RKO (cell line): ENCODE measurements around the gene SGTA.
"Not testable (repeated sequence)": the region's sequence is repeated elsewhere in the genome, so short reads cannot be mapped to it uniquely, and the experiment has no call there.

Source experiments
- DNase-seq: peaks from one replicate; pipeline ENCODE4 v3.0.0-alpha.2; 2016; ENCODE audit warnings: low spot score

SGTA gene

GRCh38 chr19:2724148-2724557, 58.9 kb downstream of the SGTA start:
- no peak for DNase-seq

- DNase-seq = no peak
Observed at GRCh38 chr19:2723747-2724146, 59.3 kb downstream of the SGTA start.

DNA sequence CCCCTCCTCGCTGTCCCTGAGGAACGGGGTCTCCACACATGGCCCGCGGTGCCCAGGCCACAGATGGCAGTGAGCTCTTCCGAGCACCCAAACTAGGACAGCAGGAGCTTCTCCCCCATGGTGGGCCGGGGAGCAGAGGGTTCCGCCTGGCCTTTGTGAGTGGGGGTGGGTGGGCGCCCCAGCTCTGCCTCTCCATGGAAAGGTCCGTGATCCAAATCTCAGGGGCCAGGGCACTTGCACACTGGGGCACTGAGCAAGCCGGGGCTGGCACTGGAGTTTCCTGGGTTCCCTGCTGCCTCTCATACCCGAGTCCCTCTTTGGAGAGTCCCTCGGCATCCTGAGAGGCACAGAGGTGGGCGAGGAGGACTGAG, 59.7 kb downstream of the SGTA start:
- no peak for DNase-seq

DNA sequence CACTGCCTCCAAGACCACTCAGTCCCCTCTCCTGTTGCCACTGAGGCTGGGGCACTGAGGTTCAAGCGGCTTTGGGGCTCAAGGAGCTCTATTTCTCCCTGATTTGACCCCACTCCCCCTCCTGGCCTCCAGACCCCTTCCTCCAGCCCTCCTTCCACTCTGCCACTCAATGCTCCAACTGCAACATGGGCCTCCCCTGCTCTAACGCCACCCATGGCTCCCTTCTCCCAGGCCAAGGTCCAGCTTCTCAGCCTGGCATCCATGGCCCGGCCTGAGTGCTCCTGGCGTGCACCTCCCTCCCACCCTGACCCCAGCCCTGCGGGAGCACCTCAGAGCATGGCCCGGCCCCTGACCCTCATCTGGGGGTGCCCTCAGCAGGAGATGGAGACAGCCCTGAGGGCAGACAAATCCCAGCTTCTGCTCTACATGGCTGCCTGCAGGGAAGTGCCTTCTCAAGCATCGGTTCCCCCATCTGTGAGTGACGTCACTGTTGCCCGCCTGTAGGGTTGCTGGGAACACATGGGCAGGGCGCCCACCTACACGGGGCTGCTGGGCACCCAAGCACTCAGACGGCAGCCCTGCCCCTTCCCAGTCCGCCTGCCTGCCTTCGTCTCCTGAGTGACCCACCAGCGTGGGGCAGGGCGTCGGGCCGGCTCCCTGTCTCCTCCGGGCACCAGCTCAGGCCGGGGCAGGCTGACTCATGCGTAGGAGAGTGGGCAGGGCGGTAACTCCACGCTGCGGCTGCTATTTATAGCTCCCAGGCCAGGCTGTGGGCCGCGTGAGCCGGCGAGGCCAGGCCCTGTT, 60.3 kb downstream of the SGTA start:
- DNase-seq = peak; percentile 64

DNA sequence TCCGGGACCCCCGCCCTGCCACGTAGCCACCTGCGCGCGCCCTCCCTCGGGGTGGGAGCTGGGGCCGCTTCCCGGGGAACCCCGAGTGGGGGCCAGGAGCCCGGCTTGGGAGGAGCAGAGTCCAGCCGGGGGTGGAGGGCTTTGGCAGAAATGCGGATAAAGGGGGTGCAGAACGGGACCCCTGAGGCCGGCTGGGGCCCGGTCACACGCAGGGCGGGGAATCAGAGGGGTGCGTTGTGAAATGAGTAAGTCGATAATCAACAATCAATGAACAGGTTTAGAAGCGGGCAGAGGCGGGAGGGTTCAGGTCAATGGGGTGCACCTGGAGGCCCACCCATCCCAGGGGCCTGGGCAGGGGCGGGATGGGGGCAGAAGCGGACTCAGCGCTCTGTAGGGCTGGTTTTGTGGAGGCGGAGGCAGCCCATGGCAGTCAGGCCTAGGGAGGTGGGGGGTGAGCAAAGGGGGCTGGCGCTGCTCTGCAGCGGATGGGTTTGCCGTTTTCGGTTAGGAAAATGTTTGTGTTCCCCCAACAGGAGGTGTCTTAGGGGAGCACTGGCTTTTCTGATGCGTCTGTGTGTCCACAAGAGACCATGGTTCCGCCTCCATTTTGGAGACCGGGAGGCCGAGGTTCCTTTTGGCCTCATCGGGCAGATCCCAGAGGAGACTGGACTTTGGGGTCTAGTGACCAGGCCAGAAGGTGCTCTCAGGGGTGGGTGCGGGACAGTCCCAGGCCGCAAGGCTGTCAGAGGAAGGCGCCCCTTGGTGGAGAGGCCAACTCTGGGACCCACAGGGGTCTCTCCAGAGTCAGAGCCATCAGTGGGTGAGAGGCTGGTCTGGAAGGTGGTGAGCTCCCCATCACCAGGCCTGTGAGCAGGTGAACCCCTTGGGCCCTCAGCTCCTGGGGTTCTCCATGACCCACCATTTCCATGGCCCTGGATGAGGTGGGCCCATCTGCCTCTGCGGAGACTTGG, 61.2 kb downstream of the SGTA start:
- no peak for DNase-seq

DNA sequence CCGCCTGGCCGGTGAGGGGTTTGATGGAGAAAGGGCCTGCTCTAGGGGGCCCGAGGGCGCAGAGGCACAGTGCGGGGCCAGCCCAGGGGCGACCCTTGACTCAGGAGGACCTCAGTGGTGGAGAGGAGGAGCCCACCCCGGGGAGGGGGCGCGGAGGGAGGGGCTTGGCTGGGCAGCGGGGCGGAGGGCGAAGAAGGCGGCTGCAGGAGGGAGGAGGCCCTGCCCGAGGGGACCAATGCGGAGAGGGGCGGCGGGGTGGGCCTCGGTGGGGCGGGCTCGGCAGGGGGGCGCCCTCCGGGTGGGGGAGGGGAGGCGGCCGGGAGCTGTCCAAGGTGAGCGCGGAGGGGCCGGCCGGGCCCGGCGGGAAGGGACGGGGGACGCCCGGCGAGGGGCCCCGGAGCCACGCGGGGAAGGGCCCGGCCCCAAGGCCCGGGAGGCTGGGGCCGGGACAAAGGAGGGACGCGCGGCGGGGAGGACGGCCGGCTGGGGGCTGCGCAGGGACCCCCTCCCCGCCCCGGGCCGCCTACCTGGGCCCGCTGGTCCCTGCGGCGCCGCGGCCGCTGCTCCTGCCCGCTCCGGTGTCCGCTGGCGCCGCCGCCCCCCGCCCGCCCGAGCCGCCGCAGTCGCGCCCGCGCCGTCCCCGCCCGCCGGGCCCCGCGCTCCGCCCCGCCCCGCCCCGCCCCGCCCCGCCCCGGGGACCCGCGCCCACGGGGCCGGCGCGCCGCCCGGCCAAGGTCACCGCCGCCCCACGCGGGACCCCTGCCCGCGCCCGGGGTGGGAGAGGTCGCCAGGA, 62.1 kb downstream of the SGTA start, which contains the start of gene DIRAS1:
TSS of gene DIRAS1 (minus strand) at position 596 of the 793 bp plus-strand sequence. CDS start 3,566 bp downstream, outside the sequence.
- DNase-seq = no peak

DNA sequence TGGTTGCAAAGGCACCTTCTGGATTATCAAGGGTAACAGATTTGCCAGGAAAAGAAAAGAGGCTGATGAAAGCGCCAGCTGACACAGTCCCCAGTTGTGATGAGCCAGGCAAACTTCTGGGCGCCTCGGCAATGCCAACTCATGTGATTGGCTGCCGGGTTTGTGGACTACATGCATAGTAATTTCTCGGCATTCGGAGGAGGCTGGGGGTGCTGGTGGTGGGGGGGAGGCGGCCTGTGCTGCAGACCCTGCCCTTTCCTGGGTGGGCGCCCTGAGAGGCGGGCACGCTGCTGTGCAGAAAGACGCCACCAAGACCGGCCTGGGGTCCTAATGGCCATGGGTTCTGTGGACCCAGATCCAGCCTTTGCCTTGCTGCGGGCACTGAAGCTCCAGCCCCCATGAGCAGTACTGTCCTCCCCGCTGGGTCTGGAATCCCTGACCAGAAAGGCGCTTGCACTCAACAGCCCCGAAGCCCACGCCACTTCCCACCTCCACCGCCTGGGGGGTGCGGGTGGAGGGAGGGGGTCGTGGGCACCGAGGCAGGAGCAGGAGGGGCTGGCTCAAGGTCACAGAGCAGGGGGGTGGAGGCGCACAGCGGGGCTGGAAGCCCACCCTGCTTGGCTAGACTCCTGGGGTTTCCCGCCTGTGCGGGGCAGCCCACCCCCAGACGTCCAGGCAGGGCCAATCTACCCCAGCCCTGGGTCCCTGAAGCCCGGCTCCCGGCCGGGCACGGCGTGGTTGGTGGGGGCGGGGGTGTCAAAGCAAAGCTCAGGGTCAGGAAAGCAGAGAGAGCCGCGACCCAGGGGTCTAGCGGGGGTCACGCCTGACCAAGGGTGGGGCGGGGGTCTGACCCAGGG, 62.9 kb downstream of the SGTA start:
- DNase-seq = peak; percentile 29

DNA sequence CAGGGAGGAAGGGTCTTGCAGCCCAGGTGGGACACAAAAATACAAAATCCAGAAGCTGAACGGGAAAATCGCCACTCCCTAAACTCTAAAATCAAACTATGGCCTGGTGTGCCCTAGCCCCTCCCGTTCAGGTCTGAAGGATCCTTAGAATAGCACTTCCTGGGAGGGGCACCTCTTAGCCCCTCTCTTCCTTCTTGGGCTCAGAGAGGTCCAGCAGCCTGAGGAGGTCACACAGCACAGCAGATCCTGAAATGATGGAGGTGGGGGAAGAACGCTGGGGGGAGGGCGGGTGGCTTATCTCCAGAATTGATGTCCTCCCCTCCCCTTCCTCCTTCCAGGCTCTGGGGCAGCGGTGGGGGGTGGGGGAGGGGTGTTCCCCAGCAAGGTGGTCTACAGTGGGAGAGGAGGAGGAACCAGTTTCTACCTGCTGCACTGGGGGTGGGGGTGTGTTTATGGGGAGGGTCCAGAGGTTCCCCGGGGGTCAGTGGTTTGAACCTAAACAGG, 63.8 kb downstream of the SGTA start:
- no peak for DNase-seq

DNA sequence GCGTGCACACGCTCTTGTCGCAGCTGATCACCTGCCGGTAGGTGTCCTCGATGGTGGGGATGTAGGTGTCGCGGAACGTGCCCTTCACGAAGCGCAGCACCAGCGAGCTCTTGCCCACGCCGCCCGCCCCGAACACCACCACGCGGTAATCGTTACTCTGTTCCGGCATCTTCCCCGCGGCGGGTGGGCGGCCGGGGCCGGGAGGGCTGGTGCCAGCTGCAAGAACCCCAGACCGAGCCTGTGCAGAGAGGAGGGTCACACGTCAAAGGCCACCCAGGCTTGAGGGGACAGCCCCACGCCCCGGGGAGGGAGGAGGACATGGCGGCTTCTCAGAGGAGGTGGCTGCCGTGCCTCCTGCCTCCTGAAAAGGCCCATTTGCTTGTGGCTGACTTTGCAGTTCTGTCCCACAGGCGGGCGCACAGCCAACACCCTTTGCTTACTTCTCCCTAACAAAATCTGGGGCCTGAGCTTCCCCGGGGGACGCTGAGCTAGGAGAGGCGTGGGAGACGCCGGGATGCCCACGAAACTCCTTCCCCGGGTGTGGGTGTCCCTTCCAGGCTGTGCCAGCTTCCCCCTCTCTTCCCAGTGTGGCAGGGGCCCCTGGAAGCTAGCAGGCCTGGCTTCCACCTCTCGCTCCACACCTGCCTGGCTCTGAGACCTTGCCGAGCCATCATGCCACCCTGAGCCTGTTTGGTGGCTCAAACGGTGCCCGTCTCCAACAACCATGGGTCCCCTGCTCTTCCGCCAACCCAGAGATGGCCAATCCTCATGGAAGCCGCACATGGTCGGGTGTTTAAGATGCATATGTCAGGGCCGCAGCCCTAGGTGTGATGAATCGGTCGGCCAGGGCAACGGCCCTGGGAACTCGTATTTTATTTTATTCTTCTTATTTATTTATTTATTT, 65.2 kb downstream of the SGTA start:
- DNase-seq = no peak

DNA sequence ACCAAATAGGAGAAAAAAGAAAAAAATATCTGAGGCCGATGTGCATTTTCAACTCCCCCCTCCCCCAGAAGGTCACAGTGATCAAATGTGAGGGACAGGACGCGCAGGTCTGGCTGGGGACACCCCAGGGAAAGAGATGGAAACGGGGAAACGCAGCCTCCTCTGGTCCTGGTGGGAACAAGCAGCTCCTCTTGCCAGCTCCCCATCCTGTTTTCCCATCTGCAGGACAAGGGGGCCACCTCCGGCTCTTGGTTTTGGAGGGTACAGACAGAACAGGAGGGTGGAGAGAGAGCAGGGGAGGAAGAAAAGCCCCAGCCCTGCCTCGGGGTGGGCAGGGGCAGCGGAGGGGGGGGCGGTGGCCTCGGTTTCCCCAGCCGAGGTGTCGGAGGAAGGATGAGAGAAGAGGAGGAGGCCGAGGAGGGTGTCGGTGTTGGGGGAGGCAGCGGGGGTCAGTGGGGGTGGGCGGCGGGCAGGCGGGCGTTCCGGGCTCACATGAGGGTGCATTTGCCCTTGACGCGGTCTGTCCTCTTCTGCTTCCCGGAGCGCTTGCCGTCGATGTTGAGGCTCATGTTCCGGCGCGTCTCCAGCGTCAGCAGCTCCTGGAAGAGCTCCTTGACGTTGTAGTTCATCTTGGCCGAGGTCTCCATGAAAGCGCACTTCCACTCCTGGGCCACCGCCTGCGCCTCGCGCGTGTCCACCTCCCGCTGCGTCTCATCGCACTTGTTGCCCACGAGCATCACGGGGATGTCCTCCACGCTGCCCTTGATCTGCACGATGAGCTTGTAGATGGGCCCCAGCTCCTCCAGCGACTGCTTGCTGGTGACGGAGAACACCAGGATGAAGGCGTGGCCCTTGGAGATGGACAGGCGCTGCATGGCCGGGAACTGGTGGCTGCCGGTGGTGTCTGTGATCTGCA, 66.1 kb downstream of the SGTA start:
- DNase-seq = no peak

DNA sequence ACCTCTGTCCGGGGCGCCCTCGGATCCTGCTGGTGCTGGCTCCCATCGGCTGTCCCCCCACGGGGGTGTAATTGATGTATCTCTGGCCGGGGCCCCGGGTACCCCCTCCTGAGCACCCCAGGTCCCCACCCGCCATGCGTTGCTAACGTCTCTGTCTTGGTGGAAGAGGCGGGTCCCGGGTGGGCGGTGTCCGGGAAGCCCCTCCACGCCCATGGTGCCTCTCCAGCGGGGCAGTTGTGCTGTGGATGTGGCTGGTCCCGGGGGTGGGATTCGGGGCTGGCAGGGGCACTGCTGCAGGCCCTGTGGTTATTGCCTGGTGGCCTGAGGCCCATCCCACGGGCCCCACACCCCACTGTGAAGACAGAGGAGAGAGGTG, 66.8 kb downstream of the SGTA start:
- no peak for DNase-seq

GRCh38 chr19:2715470-2716274, 67.4 kb downstream of the SGTA start:
- no peak for DNase-seq

DNA sequence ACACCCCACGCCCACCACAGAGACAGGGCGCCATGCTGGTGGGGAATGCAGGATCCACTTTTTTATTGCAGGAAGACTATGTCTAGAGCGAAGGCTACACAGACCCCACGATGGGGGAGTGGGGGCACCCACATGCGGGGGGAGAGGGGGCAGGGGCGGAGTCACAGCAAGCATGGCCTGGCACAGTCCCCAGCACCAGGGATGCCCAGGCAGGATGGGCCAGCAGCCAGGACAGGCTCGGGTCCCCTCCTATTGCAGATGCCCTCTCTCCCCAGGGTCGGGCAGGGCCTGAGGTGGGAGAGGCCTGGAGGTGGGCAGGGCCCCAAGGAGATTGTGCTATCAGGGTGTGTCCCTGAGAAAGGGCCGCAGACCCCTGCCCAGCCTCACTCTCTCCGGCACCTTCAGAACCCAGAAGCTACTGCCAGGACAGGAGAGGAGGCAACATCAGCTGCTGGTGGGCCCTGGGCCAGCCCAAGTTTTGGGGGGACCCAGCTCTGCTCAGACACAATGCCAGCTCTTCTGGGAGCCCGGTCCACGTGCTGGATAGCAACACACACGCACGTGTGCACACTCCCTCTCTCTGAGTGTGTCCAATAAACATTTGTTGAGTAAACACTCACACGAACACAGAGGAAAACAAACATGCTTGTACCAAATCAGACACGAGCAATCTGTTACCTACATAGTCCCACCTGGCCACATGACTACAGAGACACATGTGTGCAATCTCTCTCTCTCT, 68.4 kb downstream of the SGTA start:
- DNase-seq = no peak

- DNase-seq = not testable (repeated sequence)
Observed at GRCh38 chr19:2714102-2714501, 69.0 kb downstream of the SGTA start.

GRCh38 chr19:2713170-2713569, 69.9 kb downstream of the SGTA start:
- DNase-seq = not testable (repeated sequence)

GRCh38 chr19:2711875-2712205, 71.2 kb downstream of the SGTA start:
- no peak for DNase-seq

DNA sequence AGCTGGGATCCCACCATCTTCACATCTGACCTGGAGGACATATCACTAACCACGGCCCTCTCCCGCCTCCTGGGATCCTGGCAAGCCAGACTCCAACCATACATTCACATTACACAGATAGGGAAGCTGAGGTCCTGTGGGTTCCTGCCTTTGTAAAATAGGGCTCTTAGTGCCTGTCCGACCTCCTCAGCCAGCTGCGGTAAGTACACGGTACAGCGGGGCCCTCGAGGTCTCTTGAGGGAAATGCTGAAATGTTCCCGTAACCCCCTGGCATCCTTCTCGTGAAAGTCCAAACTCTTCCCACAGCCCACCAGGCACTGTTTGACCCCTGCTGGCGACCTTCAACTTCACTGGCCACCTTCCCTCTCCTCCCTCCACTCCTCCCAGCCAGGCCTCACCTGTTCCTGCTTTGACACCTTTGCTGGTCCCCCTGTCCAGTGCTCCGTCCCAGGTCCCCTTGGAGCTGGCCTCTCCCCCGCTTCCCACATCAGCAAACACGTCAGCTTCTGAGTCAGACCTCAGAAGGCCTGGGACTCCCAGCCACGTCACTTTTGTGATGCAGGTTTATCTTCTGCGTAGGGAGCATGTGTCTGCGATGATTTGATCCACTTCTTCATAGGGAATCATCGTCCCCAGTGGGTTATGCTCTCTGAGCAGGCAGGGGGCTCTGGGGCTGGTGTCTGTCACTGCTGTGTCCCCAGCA, 71.8 kb downstream of the SGTA start:
- peak; percentile 74 for DNase-seq
